SKM-1 treated with dmso at 0.1 percent for 144 hours (cell line): Measurements from ENCODE around the gene CYB5D1.
A peak's percentile ranks its signal among the peaks of the same experiment; 100 is the strongest.

ENCODE experiments used
- DNase-seq: peaks from one replicate; lab custom pipeline; 2025; ENCODE audit not compliant: unreplicated experiment; lab: John Stamatoyannopoulos, UW

CYB5D1 gene

DNA sequence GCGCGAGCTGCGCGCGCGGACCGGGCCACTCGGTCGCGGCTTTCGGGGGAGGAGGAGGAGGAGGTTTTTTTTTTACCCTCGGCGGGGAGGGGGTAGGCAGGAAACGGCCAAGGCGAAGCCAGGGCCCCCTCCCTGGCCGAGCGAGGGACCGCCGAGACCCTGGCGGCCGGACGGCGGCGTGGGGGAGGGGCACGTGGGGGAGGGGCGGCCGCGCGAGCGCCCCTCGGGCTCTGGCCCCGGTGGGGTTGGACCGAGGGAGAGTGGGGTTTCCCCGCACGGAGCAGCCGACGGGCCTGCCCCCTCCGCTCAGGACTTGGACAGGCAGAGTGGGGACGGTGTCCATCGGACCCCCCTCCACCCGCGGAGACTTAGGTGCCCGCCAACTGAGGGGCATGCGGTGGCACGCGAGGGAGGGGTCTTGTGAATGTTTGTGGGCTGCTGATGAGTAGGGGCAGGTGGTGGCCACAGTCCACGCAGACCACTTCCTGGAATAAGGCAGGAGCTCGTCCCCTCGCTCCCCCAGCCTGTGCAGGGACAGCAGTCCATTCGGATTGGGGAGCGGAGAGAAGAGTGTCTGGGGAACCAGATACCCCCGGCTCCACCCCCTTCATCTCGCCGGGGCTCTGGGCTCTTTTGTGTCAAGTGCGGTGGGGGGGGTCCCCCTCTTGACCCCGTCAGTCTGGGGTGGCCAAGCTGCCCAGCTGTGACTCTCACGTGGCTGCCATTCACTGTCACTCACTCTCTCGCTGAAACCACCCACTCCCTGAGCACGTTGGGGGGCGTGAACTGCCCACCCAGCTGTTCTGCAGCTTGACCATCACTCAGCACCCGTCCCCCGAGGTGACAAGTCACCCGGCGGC, 27.8 kb downstream of the CYB5D1 start:
- no peak for DNase-seq

DNA sequence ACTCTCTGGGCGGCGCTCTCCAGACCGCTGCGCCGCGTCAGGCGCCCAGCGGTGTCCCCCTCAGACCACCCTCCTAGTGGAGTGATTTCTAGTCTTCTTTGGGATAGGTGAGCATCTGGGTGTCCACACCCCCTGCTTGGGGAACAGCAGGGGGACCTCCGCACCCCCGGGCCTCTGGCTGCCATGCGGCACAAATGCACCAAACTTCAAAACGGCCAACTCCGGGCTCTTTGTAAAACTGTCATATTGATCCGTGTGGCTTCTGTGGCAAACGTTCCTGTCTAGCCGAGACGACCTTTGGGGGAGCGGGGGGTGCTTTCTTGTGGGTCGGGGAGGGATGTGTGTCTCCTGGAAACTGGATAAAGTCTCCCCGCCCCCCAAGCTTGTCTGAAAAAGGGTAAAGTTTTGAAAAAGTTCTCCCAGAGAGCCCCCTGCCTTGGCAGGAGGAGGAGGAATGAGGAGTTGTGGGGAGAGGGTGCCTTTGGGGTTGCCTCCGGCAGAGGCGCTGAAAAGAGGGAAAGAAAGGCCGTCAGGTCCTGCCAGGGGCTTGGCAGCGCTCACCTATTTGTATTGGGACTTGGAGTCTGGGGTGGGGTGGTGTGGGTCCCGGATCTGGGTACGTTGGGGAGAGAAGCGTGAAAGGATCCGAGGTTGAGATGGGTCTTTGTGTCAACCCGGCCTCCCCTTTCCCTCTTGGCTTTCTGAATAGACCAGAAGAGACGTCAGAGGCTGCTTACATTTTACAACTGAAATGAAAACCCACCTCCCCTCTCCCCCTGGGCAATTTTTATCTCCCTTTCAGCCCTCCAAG, 28.6 kb downstream of the CYB5D1 start:
- no peak for DNase-seq

GRCh38 chr17:7887038-7887481, 29.3 kb downstream of the CYB5D1 start:
- DNase-seq = no peak

GRCh38 chr17:7887482-7888183, 29.8 kb downstream of the CYB5D1 start:
- DNase-seq = peak; percentile 19

GRCh38 chr17:7888184-7888920, 30.5 kb downstream of the CYB5D1 start, which contains the start of gene CHD3:
CHD3 (plus strand) TSS chr17:7888789; CDS start chr17:7889001, 212 bp downstream.
- no peak for DNase-seq

DNA sequence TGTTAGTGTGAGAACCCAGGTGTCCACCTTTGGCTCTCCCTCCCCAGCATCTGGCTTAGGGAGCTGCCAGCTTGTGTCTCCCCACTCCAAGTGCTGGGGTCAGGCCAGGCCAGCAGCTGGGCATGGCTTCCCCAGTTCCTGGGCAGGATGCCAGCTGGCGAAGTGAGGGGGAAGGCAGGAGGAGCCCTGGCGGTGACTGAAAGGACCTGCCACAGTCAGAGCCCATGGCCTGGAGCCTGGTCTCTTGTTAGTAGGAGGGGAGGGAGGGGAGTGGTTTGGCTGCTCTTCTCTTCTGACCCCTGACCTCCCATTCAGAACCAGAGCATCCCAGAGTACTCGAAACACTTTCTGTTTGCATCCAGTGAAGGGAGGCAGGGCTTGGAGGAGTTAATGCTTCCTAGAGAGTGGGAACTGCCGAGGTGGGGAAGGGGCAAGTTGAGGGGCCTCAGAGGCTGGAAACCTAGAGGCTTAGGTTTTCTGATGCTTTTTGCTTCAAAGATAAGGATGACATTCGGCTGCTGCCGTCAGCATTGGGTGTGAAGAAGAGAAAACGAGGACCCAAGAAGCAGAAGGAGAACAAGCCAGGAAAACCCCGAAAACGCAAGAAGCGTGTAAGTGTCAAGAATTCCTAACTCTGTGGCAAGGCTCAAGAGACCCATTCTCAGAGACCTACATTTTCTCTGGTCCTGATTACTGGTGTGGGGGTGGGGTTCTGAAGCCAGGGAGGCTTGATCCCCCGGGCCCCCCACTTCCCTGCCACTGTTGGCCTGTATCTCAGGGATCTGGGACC, 31.6 kb downstream of the CYB5D1 start:
- no peak for DNase-seq

DNA sequence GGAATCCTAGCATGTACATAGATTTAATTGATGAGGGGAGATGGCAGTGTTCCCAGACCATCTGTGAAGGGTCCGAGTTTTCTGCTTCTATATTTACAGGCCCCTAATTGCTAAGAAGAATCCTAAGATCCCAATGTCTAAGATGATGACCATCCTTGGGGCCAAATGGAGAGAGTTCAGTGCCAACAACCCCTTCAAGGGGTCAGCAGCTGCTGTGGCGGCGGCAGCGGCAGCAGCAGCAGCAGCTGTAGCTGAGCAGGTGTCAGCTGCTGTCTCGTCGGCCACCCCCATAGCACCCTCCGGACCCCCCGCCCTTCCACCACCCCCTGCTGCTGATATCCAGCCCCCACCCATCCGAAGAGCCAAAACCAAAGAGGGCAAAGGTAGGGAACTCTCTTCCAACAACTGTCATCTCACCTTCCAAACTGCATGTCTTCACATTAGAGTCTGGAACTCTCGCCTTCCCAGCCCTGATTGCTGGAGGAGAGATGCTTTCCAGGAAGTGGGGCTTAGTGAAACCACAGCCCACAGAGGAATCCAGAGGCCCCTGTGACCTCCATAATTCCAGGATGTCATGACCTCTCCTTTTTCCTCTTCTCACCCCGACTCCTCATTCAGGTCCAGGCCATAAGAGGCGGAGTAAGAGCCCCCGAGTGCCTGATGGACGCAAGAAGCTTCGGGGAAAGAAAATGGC, 35.5 kb downstream of the CYB5D1 start:
- no peak for DNase-seq

DNA sequence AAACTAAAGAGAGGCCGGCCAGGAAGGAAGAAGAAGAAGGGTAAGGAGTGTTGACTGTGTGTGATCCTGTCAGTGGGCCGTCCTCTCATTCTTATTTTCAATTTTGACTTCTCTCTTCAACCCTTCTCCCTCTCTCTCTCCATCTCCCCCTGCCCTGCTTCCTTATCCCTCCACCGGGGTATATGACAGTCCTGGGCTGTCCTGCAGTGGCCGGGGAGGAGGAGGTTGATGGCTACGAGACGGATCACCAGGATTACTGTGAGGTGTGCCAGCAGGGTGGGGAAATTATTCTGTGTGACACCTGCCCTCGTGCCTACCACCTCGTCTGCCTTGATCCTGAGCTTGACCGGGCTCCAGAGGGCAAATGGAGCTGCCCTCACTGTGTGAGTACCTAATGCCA, 36.4 kb downstream of the CYB5D1 start:
- DNase-seq = no peak

- DNase-seq = no peak
Measured at GRCh38 chr17:7894866-7895265, 37.1 kb downstream of the CYB5D1 start.

DNA sequence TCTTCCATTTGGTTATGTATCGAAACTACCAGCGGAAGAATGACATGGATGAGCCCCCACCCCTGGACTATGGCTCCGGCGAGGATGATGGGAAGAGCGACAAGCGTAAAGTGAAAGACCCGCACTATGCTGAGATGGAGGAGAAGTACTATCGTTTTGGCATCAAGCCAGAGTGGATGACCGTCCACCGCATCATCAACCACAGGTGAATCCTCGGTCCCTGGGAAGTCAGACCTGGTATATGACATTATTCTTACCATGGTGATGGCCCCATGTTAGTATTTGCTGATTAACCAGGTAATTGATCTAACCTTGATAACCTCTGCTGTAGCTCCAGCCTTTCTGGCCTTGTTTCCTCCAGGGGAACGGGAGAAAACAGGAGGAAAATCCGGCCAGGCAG, 39.3 kb downstream of the CYB5D1 start:
- DNase-seq = no peak

- DNase-seq = no peak
Measured at GRCh38 chr17:7897773-7898172, 40.0 kb downstream of the CYB5D1 start.

DNA sequence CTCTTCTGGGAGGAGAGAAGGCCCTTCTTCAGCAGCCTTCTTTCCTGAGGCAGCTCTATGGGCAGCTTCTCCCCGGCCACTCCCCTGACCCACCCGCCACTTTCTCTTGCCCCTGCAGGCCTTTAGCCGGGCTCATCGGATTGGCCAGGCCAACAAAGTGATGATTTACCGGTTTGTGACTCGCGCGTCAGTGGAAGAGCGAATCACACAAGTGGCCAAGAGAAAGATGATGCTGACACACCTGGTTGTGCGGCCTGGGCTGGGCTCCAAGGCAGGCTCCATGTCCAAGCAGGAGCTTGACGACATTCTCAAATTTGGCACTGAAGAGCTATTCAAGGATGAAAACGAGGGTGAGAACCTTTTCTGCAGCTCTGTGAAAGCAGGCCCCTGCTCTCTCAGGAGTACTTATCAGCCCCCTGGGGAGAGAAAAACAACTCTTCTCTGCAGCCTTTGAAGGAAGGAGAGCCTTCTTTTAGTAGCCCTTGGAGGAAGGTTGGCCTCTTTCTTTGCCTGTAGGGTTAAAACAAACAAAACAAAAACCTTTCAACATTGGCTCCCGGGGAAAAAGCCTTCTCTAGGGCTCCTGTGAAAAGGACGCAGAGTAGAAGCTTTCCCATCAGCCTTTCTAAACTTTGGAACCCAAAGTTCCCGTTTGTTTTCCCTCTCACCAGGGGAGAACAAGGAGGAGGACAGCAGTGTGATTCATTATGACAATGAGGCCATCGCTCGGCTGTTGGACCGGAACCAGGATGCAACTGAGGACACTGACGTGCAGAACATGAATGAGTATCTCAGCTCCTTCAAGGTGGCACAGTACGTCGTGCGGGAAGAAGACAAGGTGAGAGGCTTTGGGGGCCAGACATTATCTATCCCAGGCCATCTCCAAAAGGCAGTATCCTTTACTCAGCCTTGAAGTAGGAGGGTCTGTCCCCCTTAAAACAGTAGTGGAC, 45.6 kb downstream of the CYB5D1 start:
- DNase-seq = no peak

GRCh38 chr17:7909089-7909488, 51.3 kb downstream of the CYB5D1 start:
- no peak for DNase-seq

GRCh38 chr17:7910281-7910680, 52.5 kb downstream of the CYB5D1 start:
- DNase-seq = no peak

DNA sequence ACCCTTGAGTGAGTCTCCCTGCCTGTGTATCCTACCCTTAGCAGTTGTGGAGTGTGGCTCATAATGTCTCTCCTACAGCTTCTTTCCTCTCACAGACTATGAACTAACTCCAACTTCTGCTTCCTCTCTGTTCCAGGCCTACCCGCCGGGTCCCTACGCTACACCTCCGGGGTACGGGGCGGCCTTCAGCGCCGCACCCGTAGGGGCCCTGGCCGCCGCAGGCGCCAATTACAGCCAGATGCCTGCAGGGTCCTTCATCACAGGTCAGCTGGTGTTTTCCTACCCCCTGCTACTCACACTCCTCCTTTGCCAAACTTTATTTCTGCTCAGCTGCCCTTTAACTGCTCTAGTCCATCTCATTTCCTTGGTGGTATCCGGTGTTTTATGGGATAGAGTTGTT, 52.9 kb downstream of the CYB5D1 start:
- no peak for DNase-seq

GRCh38 chr17:7911116-7911515, 53.3 kb downstream of the CYB5D1 start:
- no peak for DNase-seq
